Dermis microvascular lymphatic vessel endothelial cell (primary cell): Measurements from ENCODE around the gene PMF1. TPM values are rescaled to one million over a fixed set of nuclear protein-coding genes. Genes with fewer than 3 reads are reported as not detected.
A peak's percentile ranks its signal among the peaks of the same experiment; 100 is the strongest.

Experiments used
- DNase-seq, 2 donors: peaks; one replicate each; pipeline versions ENCODE4 v3.0.0 to v3.0.0-alpha.2; 2010; ENCODE audit warnings: low read depth in 2 of 2
- total RNA-seq: library from RNA; depleted of rRNA; stranded (reverse); fragments of >200 nt; gene quantifications from 2 replicates; pipeline ENCODE4 v1.2.1, GENCODE V29; 2014

The PMF1 gene
- total RNA-seq, 1 donor from 2014 or later = 52.0 TPM

DNA sequence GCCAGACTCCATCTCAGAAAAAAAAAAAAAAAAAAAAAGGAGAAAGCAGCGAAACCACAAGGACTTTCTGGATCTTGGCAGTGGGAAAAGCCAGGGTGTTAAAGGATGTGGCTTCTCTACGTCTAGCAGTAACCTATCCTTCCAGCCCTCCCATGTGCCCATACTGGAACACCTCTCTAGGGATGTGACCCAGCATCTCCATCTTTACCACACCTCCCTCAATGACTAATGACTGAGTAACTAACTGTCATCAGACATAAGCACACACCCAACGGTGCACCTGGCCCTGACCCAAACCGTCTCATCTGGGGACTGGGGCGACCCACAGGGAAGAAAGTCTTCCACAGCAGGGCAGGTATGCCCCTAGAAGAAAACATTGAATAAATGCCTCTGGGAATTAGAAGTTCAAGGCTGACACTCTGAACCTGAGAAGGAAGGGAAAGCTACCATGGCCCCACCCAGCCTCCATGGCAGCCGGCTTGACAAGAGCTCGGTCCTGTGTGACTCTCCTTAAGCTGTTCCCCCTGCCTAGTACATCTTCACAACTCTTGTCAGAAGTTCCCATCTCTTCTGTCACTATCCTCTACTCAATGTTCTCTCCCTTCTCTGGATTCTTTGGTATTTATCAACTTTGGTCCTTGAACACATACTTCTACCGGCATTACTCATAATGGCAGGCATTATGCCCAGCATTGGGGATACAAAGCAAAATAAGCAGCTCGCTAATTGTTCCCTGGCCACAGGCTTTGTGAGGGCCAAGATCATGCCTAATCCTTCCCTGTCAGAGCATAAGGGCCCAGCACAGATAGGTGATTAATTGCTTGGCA lies 49.9 kb downstream of the PMF1 start:
- DNase-seq = no peak

DNA sequence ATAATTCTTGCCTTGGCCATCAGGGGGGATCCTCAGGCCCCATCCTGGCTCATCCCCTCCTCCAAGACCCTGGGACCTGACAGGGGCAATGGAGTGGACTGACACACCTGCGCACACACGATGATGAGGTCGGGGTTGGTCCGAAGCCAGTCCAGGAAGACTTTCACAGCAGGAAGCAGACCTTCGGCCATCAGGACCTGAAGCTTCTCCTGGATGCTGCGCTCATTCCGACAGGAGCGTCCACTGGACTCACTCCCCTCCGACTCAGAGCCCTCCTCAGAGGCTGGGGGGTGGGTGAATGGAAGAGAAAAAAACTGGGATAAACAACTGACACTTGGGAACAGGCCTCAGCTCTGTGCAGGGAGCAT lies 50.5 kb downstream of the PMF1 start:
- DNase-seq = no peak

DNA sequence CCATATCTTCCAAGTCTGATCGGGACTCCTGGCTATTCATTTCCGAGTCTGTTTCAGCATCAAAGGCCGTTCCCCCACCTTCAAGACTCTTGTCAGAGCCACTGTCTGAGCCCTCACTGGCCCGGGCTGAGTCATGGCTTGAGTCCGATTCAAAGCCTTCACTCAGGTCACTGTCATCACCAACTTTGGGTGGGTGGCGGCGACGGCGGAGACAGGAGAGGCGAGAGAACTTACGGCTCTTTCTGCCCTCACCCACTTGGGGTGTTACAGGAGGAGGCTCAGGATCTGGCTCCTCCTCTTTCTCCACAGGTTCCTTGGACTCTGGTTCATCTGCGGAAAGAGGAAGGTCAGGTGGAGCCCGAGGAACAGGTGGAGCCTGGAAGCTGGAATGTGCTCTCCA lies 53.2 kb downstream of the PMF1 start:
- DNase-seq = no peak

DNA sequence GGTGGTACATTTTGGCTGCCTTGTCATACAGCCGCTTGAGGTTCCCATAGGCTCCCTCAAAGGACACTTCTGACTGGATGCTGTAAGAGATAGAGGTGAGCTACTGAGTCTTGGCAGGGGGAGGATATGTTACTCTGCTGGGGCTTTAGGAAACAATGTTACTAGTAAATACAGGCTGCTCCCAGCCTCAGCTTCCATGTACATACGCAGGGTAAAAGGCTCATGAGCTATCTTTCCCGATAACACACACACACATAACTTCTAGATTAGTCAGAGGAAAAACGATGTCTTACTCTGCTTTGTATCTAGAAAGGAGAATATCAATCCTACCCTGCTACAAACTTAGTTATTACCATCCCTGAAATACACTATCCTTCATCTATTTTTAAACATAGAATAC lies 55.5 kb downstream of the PMF1 start:
- DNase-seq = no peak

DNA sequence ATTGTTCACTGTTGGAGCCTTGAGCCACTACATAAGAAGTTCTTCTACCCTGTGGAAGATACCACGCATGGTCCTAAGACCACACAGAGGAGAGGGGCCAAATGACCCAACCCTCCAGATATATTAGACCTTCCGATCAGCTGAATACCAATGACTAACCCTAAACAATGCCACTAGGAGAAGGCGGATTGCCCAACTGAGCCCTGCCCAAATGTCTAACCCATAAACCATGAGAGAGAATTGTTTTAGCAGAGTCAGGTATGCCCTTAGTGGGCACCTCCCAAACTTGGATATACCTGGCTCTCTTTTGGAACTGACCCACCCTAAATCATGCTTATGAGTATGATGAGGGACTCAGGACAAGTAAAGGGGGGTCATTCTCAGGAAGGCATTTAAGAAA lies 57.5 kb downstream of the PMF1 start:
- no peak for DNase-seq

DNA sequence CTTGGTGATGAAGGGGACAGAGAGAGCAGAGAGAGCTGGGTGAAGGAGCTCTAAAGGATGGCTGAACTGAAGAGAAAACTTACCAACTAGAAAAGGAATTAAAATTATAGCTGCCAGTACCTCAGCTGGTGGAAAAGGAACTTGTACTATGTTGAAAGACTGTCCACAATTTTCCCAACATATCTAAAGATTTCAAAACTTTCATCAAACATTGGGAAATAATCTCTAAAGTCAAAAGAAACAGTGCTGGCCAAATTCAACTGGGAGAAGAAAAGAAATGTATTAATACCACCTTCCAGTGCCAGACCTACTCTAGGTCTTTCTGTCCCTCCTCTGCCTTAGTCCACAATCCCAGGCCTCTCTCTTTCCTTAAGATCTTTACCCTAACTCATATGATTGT lies 63.7 kb downstream of the PMF1 start:
- no peak for DNase-seq

DNA sequence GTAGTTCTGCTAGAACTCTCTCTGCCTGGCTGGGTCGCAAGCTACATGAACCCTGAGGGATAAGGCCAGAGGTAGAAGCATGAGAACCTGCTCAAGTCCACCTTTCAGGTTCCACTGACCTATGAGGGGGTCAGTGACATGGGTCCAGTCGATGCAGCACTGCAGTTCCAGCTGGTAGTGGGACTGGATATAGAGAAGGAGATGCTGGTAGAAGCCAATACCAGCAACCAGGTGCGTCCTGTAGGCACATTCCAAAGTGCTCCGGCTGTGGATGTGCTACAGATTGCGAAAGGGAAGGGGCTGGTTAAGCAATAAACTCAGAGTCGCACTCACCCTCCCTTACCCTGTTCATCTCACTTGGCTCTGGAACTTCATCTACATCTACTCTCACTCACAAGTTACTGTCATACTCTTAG lies 64.2 kb downstream of the PMF1 start:
- no peak for DNase-seq

DNA sequence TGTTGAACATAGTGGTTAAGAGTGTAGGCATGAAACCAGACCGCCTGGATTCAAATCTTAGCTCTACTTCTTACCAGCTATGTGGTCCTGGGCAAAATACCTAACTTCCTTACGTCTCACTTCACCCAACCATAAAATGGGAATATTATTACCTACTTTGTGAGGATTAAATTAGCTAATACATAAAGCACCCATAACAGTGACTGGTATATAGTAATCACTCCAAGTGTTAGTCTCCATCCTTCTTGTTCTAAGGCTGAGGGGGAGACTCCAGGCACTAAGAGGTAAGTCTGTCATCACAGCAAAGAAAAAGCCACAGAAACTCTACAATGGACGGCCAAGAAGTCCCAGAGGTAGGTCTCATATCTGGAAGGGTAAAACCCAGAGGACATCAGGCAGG lies 67.0 kb downstream of the PMF1 start:
- no peak for DNase-seq

DNA sequence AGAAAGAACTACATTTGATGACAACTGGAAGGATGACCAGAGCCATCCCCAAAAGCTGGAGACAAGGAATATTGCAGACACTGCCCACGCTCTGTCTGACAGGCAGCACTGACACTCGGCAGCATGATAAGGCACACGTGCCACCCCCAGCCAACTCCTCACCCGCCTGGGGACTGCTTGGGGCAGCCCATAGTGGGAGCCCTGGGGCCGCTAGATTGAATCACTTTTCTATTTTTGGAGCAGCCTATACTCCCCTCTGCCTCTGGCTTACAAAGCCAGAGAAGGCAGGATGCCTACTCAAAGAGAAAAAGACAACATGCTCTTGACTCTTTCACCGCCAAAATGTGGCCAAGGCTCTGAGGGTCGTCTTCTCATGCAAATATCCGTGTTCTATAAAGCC lies 68.5 kb downstream of the PMF1 start:
- DNase-seq = peak in 1 of 2 donors; percentile 22

DNA sequence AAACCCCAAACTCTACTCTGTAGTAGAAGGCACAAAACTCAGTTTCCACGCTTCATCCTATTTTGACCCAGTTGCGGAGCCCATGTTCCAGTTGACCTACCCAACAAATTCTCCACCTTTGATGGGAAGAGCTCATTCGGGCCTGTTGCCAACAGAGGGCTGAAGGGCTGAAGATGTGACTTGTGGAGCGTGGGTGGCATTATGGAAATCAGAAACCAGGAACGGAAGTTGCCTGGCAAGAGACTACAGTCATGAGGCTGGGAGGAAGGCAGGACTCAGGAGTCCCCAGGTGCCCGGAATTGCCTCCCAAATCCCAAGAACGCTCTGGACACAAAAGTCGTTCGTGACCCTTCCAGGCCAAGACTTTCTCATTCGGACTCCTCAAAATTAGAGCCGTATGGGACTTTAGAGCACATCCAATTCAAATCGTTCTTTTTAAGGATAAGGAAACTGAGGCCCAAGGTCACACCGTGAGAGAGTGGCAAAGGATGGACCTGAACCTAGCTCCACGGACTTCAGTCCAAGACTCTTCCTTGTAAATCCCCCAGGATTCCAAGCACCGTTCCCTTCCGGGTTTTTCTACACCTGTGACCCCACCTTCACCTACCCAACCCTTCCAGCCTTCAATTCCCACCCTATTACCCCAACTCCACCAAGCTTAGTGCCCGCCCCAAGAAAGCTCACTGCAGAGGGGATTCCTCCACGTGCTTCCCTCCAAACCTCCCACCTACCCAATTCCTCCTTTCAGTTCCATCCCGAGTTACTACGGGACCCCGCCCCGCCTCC lies 69.1 kb downstream of the PMF1 start:
- DNase-seq = peak in 1 of 2 donors; percentile 45

DNA sequence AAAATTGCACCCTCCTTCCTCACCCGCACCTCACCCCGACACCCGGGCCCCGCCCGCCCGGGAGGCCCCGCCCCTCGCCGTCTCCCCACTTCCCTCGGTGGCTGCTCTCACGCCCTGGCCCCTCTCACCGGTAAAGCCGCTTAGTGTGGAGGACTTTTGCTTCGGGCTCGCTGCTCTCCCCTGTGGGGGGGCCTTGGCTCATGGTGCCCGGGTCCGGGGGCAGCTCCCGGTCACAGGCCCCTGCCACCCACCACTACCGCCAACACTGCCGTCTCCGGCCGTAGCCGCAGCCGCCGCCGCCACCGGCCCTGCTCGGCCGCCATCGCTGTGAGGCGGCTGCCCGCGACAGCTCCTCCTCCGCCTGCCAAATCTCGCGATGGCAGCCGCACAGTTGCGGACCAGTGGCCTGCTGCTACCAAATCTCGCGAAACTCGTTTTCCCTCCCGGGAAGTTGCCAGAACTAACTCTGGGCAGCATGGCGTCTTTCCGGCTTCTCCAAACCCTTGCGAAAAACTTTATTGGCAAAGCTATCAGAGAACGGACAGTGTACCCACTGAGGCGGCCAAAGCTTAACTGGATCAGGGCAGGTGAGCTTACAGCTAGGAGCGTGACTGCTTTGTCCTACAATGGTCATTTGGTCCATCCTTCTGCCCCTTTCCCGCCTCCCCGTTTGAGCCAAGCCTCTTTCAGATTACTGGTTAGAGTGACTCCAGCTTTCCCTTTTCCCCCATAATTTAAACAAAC lies 69.8 kb downstream of the PMF1 start, which contains the start of gene SMG5:
TSS of gene SMG5 (minus strand) at position 347 of the 744 bp plus-strand sequence. CDS start at position 202, 145 bp downstream.
- peak; percentile 99 for DNase-seq

DNA sequence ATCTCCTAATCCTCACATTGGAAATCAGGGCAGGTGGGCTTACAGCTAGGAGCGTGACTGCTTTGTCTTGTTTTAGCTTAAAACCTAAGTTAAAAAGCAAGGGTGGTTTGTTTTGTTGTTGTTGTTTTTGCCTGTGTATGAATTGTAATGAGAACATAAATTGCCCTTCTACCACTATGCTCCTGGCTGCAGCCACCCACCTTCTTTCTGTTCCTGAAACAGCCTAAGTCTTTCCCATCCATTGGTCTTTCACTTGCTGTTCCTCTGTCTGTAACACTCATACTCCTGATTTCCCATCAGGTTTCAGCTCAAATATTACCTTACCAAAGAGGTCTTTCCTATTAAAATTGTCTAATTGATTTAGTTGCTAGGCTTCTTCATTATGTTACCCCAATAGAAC lies 70.7 kb downstream of the PMF1 start:
- DNase-seq = no peak

DNA sequence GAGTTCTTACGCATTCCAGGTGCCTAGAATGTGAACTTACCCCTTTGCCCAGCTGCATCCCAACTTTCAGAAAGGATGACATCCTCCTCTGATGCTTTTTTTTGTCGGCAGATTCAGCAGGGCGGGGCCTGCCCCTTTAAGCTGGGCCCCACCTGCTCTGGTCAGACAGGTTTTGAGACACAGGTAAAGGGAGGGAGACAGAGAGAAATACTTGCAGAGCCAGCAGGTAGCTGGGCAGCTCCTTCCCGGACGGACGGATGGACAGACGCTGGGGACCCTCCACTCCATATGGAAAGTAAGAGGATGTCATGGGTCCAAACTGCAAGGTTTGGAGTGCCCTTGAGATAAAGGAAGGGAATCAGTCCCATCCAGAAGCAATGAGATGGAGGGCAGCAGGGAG lies 71.3 kb downstream of the PMF1 start, which contains the start of gene TMEM79:
TSS of gene TMEM79 (plus strand) at position 214 of the 400 bp plus-strand sequence. CDS start 902 bp downstream, outside the sequence.
- no peak for DNase-seq

DNA sequence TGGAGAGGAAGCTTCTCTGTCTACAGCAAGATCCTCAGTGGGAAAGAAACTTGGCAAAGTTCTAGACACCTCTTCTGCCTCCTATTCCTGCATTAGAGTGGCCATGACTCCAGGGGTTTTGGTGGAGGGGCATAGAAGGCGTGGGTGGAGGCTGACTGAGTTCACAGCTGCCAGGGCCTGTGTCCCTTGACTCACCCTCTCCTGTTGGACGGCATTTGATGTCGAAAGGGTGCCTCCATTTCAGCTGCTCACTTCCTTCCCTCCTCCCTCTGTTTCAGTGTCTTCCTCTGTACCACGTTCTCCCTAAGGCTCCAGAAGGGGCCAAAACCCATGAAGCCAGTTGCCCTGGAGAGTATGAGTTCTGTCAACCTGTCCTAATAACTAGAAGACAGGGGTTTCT lies 72.0 kb downstream of the PMF1 start:
- DNase-seq = no peak

DNA sequence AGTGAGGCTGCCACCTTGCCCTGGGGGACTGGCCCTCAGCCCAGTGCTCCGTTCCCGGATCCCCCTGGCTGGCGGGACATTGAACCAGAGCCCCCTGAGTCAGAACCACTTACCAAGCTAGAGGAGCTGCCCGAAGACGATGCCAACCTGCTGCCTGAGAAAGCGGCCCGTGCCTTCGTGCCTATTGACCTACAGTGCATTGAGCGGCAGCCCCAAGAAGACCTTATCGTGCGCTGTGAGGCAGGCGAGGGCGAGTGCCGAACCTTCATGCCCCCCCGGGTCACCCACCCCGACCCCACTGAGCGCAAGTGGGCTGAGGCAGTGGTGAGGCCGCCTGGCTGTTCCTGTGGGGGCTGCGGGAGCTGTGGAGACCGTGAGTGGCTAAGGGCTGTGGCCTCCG lies 72.6 kb downstream of the PMF1 start:
- no peak for DNase-seq

DNA sequence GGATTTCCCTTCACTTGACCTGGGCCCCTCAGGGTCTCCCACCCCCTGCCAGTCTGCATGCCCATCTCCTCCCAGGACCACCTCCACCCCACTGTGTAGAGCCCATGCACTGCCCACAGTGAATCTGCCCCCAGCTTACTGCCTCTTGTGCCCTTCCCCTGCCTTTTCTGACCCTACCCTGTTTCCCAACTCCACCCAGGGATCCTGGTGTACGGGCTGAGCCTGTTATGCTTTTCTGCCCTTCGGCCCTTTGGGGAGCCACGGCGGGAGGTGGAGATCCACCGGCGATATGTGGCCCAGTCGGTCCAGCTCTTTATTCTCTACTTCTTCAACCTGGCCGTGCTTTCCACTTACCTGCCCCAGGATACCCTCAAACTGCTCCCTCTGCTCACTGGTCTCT lies 73.3 kb downstream of the PMF1 start:
- no peak for DNase-seq

Other genes starting within 250 kb of the PMF1 start
- gene ARHGEF2, start 234.5 kb upstream of the PMF1 start, total RNA-seq = 69.4 and 75.9 TPM in 2 replicates
- gene SSR2, start 192.1 kb upstream of the PMF1 start, total RNA-seq = 323 and 635 TPM in 2 replicates
- gene UBQLN4, start 159.2 kb upstream of the PMF1 start, total RNA-seq = 13.1 and 14.3 TPM in 2 replicates
- gene LAMTOR2, start 158.2 kb upstream of the PMF1 start, total RNA-seq = 83.2 and 89.3 TPM in 2 replicates
- not detected in 2 replicates for gene RAB25, start 151.8 kb upstream of the PMF1 start, total RNA-seq
- 3.6 and 7.0 TPM in 2 replicates for gene MEX3A, start 130.5 kb upstream of the PMF1 start, total RNA-seq
- gene LMNA, start 98.3 kb upstream of the PMF1 start, total RNA-seq = 402 and 626 TPM in 2 replicates
- gene SEMA4A, start 59.4 kb upstream of the PMF1 start, total RNA-seq = 0.39 and 0.51 TPM in 2 replicates
- 9.0 and 15.6 TPM in 2 replicates for gene SLC25A44, start 18.9 kb upstream of the PMF1 start, total RNA-seq
- 0.26 and 0.63 TPM in 2 replicates for gene BGLAP, start 29.2 kb downstream of the PMF1 start, total RNA-seq
- 0.38 and 0.39 TPM in 2 replicates for gene PAQR6, start 35.0 kb downstream of the PMF1 start, total RNA-seq
- gene SMG5, start 69.8 kb downstream of the PMF1 start, total RNA-seq = 36.6 and 58.9 TPM in 2 replicates
- 0.51 and 0.90 TPM in 2 replicates for gene TMEM79, start 71.3 kb downstream of the PMF1 start, total RNA-seq
- 52.4 and 80.7 TPM in 2 replicates for gene GLMP, start 82.7 kb downstream of the PMF1 start, total RNA-seq
- gene VHLL, start 86.3 kb downstream of the PMF1 start, total RNA-seq = 0.13 TPM in 2 replicates
- 495 and 559 TPM in 2 replicates for gene CCT3, start 125.3 kb downstream of the PMF1 start, total RNA-seq
- not detected in 2 replicates for gene TSACC, start 125.5 kb downstream of the PMF1 start, total RNA-seq
- not detected in 2 replicates for gene RHBG, start 156.2 kb downstream of the PMF1 start, total RNA-seq